Astrocyte of the cerebellum (primary cell): ENCODE results near the gene NUDT14.

ENCODE experiments used
- DNase-seq: peaks from one replicate; pipeline ENCODE4 v3.0.0-alpha.2; 2011; ENCODE audit warnings: low read depth
- H3K4me3 ChIP-seq: 2 replicates; pipeline ENCODE4 v1.5.1; 2011; ENCODE audit warnings: mild to moderate bottlenecking, low read depth, low read length, moderate library complexity
- CTCF ChIP-seq: IDR thresholded peaks from 2 replicates; pipeline ENCODE4 v1.5.1; 2012; ENCODE audit warnings: low read length, low read depth, moderate library complexity, mild to moderate bottlenecking; ENCODE audit errors: missing control alignments
- in situ Hi-C: cut with HindIII; loops from 2 replicates; pipeline ENCODE4 v1.10.0; 2017; ENCODE audit warnings: low sequenced_read_pairs

Gene NUDT14

GRCh38 chr14:105155681-105156413 lies 25.3 kb downstream of the NUDT14 start:
- no peak for TF ChIP-seq CTCF
- in situ Hi-C loops, result no loop called here

GRCh38 chr14:105155071-105155651 lies 26.0 kb downstream of the NUDT14 start:
- no peak overlapping the region for H3K4me3 ChIP-seq
- TF ChIP-seq CTCF, result no peak
- in situ Hi-C loops, result no loop called here
- DNase-seq, result no peak

More at GRCh38 chr14:105155681-105156413, 25.3 kb downstream of the NUDT14 start:
- H3K4me3 ChIP-seq, result no peak overlapping the region
- DNase-seq, result no peak

GRCh38 chr14:105154476-105154871 lies 26.6 kb downstream of the NUDT14 start:
- no peak for DNase-seq
- no peak for TF ChIP-seq CTCF
- no peak overlapping the region for H3K4me3 ChIP-seq
- in situ Hi-C loops, result no loop called here

- in situ Hi-C loops, result no loop called here
- H3K4me3 ChIP-seq, result no peak overlapping the region
- no peak for DNase-seq
- TF ChIP-seq CTCF, result no peak
These were observed 27.2 kb downstream of the NUDT14 start for GRCh38 chr14:105153739-105154475.

GRCh38 chr14:105153331-105153731 lies 27.8 kb downstream of the NUDT14 start:
- no peak for TF ChIP-seq CTCF
- H3K4me3 ChIP-seq, result no peak overlapping the region
- no peak for DNase-seq
- in situ Hi-C loops, result no loop called here

GRCh38 chr14:105152794-105153241 lies 28.3 kb downstream of the NUDT14 start:
- no peak for DNase-seq
- no peak for TF ChIP-seq CTCF
- in situ Hi-C loops, result no loop called here
- no peak overlapping the region for H3K4me3 ChIP-seq
